ENCODE measurements around the gene USP13. TPM values are rescaled to one million over a fixed set of nuclear protein-coding genes. Genes with fewer than 3 reads are reported as not detected.

USP13 gene
- total and polyA plus RNA-seq, 2 donors (not counting 1 experiment from before 2014, with no cell fraction given): 1.9 to 13.2 TPM

GRCh38 chr3:179807588-179807987 lies 154.7 kb downstream of the USP13 start:
- CTCF ChIA-PET: no interaction called here
- Mint-ChIP-seq H3K4me1 (peaks cover 5% of the 10 kb centered on the region), H3K27ac (no peak overlapping the region), H3K4me3 (no peak overlapping the region), H3K9me3 (ENCODE audit: insufficient read depth) (no peaks in the 10 kb centered on the region), H3K27me3 (peaks cover 5% of the 10 kb centered on the region)
- Histone ChIP-seq H3K9me3 (ENCODE audit: control extremely low read depth in 1 of 3, control insufficient read depth in 2 of 3, insufficient read depth in 1 of 3, low read length in 2 of 3) (no peaks in the 10 kb centered on the region), H2AFZ (ENCODE audit: insufficient read depth, low read depth, low read length, poor library complexity, severe bottlenecking) (no peak overlapping the region), H3K27ac (ENCODE audit: low read length in 2 of 2) (no peak overlapping the region), H3K4me2 (replicated peaks; ENCODE audit: low read depth, low read length, poor library complexity, severe bottlenecking) (no peak overlapping the region), H3K27me3 (replicated peaks in 1 of 4; ENCODE audit: control extremely low read depth in 1 of 4, control insufficient read depth in 3 of 4, insufficient read depth in 4 of 4, low read length in 3 of 4) (no peaks in the 10 kb centered on the region), H3K4me1 (ENCODE audit: control insufficient read depth in 2 of 2, insufficient read depth in 2 of 2, low read length in 2 of 2) (no peaks in the 10 kb centered on the region), H3K36me3 (replicated peaks in 1 of 2; ENCODE audit: control extremely low read depth in 1 of 2, control insufficient read depth in 1 of 2, extremely low read depth in 1 of 2, insufficient read depth in 2 of 2, low read length in 1 of 2) (no peaks in the 10 kb centered on the region), H3K9ac (ENCODE audit: low read length) (no peak overlapping the region), H3K79me2 (ENCODE audit: control insufficient read depth, insufficient read depth, low read length) (no peaks in the 10 kb centered on the region), H4K20me1 (ENCODE audit: control insufficient read depth, insufficient read depth, low read length, poor library complexity, severe bottlenecking) (no peaks in the 10 kb centered on the region), H3K4me3 (ENCODE audit: control extremely low read depth in 1 of 5, extremely low read depth in 1 of 5, insufficient read depth in 1 of 5, low read depth in 2 of 5, low read length in 4 of 5) (no peak overlapping the region)
- TF ChIP-seq EZH2 (IDR thresholded peaks at IDR 0.05; ENCODE audit: borderline replicate concordance, insufficient read depth, low read depth, low read length, poor library complexity, severe bottlenecking) (no peak), CTCF (IDR thresholded peaks at IDR 0.05) (no peak)
- intact Hi-C loops (cut with micrococcal nuclease): no loop called here
- DNase-seq (no peak), ATAC-seq (ENCODE audit: low read depth) (no peak)
- POLR2A ChIA-PET: no interaction called here
- WGBS (ENCODE audit: insufficient coverage): 93% methylated on average over 6 of the region's 14 CpGs

- Mint-ChIP-seq H3K4me1 (peaks cover 5% of the 10 kb centered on the region), H3K9me3 (ENCODE audit: insufficient read depth) (no peaks in the 10 kb centered on the region), H3K27me3 (peaks cover 5% of the 10 kb centered on the region), H3K27ac (no peak overlapping the region), H3K4me3 (no peak overlapping the region)
- Histone ChIP-seq H3K9me3 (ENCODE audit: control extremely low read depth in 1 of 3, control insufficient read depth in 2 of 3, insufficient read depth in 1 of 3, low read length in 2 of 3) (no peaks in the 10 kb centered on the region), H3K4me1 (ENCODE audit: control insufficient read depth in 2 of 2, insufficient read depth in 2 of 2, low read length in 2 of 2) (no peaks in the 10 kb centered on the region), H3K4me3 (ENCODE audit: control extremely low read depth in 1 of 5, extremely low read depth in 1 of 5, insufficient read depth in 1 of 5, low read depth in 2 of 5, low read length in 4 of 5) (no peak overlapping the region), H3K79me2 (ENCODE audit: control insufficient read depth, insufficient read depth, low read length) (no peaks in the 10 kb centered on the region), H3K27me3 (replicated peaks in 1 of 4; ENCODE audit: control extremely low read depth in 1 of 4, control insufficient read depth in 3 of 4, insufficient read depth in 4 of 4, low read length in 3 of 4) (peaks cover 0 to 1% (median 0%) of the 10 kb centered on the region in 4 experiments), H3K9ac (ENCODE audit: low read length) (no peak overlapping the region), H3K27ac (ENCODE audit: low read length in 2 of 2) (no peak overlapping the region), H2AFZ (ENCODE audit: insufficient read depth, low read depth, low read length, poor library complexity, severe bottlenecking) (no peak overlapping the region), H3K4me2 (replicated peaks; ENCODE audit: low read depth, low read length, poor library complexity, severe bottlenecking) (no peak overlapping the region), H4K20me1 (ENCODE audit: control insufficient read depth, insufficient read depth, low read length, poor library complexity, severe bottlenecking) (no peaks in the 10 kb centered on the region), H3K36me3 (replicated peaks in 1 of 2; ENCODE audit: control extremely low read depth in 1 of 2, control insufficient read depth in 1 of 2, extremely low read depth in 1 of 2, insufficient read depth in 2 of 2, low read length in 1 of 2) (no peaks in the 10 kb centered on the region)
- ChIA-PET CTCF (interaction anchor here (0.5 to 0.8 kb wide), 4 partner anchors 120 to 1192 kb away, joined by 3 to 5 read pairs (median 4); no protein-coding TSS in a partner anchor), POLR2A (interaction anchor here (0.7 kb wide), 1 partner anchor 29 kb away, joined by 9 read pairs; no protein-coding TSS in a partner anchor)
- DNase-seq: no peak
- TF ChIP-seq CTCF (IDR thresholded peaks at IDR 0.05): no peak
- no peak for TF ChIP-seq EZH2 (IDR thresholded peaks at IDR 0.05; ENCODE audit: borderline replicate concordance, insufficient read depth, low read depth, low read length, poor library complexity, severe bottlenecking)
- no peak for ATAC-seq (ENCODE audit: low read depth)
- intact Hi-C loops (cut with micrococcal nuclease): no loop called here
These were observed 156.8 kb downstream of the USP13 start for GRCh38 chr3:179809639-179810038.
